Measurements from ENCODE around the gene PRM1.

DNA sequence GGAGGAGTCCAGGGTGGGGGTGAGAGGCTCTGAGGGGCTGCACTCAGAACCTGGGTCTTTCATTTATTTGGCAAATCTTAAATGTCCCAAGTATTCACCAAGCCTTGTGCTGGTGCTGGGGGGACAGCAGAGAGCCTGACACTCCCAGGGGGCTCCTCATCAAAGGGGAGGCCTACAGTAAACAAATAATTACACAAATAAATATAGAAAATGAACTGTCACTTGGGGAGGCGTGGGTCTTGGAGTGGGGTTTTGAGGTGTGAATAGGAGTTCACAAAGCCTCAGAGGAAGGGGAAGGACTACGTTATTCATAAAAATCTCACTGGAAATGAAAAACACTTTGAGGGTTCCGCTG lies 15.2 kb upstream of the PRM1 start:
- TF ChIP-seq MAX (IDR thresholded peaks at IDR 0.05; ENCODE audit: low read depth, low read length), result no peak
- TF ChIP-seq POLR2A (IDR thresholded peaks at IDR 0.05; ENCODE audit: extremely low read depth, insufficient read length), result no peak
- TF ChIP-seq CTCF (IDR thresholded peaks at IDR 0.05; ENCODE audit: low read depth, low read length), result no peak
